BE2C (cell line): Measurements from ENCODE around the gene SH3GL2.

Source experiments
- DNase-seq: peaks from one replicate; pipeline ENCODE4 v3.0.0-alpha.2; 2020
- H3K27me3 ChIP-seq: fragments of 250-450 bp; sonication (Bioruptor Pico); 2 replicates; pipeline ENCODE4 v1.5.1; 2020; ENCODE audit warnings: mild to moderate bottlenecking
- H3K36me3 ChIP-seq: fragments of 250-450 bp; sonication (Bioruptor Pico); 2 replicates; pipeline ENCODE4 v1.5.1; 2020; ENCODE audit warnings: mild to moderate bottlenecking
- H3K4me1 ChIP-seq: fragments of 250-450 bp; sonication (Bioruptor Pico); 2 replicates; pipeline ENCODE4 v1.5.1; 2020
- H3K4me3 ChIP-seq: 2 replicates; pipeline ENCODE4 v1.5.1; 2011; ENCODE audit warnings: low read depth, low read length
- H3K9me3 ChIP-seq: fragments of 250-450 bp; sonication (Bioruptor Pico); 2 replicates; pipeline ENCODE4 v1.5.1; 2020
- CTCF ChIP-seq: IDR thresholded peaks from 2 replicates; pipeline ENCODE4 v1.5.1; 2012; ENCODE audit warnings: mild to moderate bottlenecking, low read depth, low read length

Gene SH3GL2

DNA sequence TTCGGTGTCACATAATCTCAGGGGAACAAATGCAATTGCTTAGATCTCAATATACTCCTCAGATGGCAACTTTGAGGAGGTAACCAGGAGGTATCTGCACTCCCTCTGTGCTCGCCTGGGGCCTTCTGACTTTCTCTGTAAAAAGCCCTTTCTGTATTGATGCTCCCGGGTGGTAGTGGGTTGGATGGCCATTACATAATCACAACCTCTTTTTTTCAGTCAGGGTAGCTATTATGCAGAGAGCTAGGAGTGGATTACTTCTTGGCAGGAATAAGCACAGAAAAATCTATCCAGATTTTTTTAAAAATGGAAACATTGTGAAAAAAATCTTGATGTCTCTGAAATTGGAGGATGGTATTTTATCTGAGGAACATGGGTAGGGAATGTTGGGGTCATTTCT, 116.6 kb downstream of the SH3GL2 start:
- Histone ChIP-seq H3K27me3 (no peaks in the 10 kb centered on the region), H3K4me1 (no peaks in the 10 kb centered on the region), H3K4me3 (no peak overlapping the region), H3K9me3 (no peaks in the 10 kb centered on the region), H3K36me3 (no peaks in the 10 kb centered on the region)
- TF ChIP-seq CTCF: no peak
- DNase-seq: no peak

DNA sequence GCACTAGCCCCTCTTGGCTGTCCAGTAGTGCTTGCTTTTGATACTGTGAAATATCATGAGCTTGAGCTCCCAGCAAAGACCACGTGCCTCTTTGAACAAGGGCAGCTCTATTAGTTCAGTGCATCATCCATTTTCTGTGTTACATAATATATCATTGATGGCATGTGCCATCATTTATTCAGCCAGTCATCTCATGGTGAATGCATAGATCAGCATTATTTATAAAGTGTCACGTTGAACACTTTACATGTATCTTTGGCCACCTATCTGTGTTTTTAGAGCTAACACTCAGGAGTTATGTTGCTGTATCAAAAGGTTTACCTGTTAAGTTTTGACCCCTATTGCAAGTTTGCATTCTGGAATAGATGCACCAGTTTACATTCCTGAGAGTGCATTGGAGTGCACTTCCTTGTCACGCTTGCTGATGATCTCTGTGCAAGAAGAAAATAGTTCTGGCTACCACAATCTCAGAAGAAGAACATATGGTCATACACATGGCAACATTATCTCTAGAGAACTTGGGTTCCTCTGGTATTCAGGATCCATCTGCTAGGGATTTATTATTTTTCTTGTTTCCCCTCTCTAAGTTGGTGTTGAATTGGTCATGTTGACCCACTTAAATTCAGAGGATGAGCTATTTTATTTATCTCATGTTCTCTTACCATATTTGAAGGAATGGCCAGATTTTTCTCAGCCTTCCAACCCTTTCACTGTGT, 120.9 kb downstream of the SH3GL2 start:
- no peaks in the 10 kb centered on the region for H3K27me3 ChIP-seq
- H3K4me3 ChIP-seq: no peak overlapping the region
- H3K9me3 ChIP-seq: no peaks in the 10 kb centered on the region
- TF ChIP-seq CTCF: no peak
- H3K4me1 ChIP-seq: no peaks in the 10 kb centered on the region
- DNase-seq: no peak
- no peaks in the 10 kb centered on the region for H3K36me3 ChIP-seq

- TF ChIP-seq CTCF: no peak
- Histone ChIP-seq H3K9me3 (no peaks in the 10 kb centered on the region), H3K27me3 (no peaks in the 10 kb centered on the region), H3K4me3 (no peak overlapping the region), H3K36me3 (no peaks in the 10 kb centered on the region), H3K4me1 (no peaks in the 10 kb centered on the region)
- DNase-seq: no peak
These were observed 127.5 kb downstream of the SH3GL2 start for GRCh38 chr9:17706347-17706746.

- Histone ChIP-seq H3K36me3 (no peaks in the 10 kb centered on the region), H3K9me3 (no peaks in the 10 kb centered on the region), H3K4me1 (no peaks in the 10 kb centered on the region), H3K27me3 (no peaks in the 10 kb centered on the region), H3K4me3 (no peak overlapping the region)
- TF ChIP-seq CTCF: no peak
- DNase-seq: no peak
These were observed 140.2 kb downstream of the SH3GL2 start for GRCh38 chr9:17719053-17719452.

- Histone ChIP-seq H3K4me3 (no peak overlapping the region), H3K9me3 (no peaks in the 10 kb centered on the region), H3K27me3 (no peaks in the 10 kb centered on the region), H3K36me3 (no peaks in the 10 kb centered on the region), H3K4me1 (no peaks in the 10 kb centered on the region)
- no peak for TF ChIP-seq CTCF
- no peak for DNase-seq
These were observed 143.1 kb downstream of the SH3GL2 start for GRCh38 chr9:17721954-17722353.

DNA sequence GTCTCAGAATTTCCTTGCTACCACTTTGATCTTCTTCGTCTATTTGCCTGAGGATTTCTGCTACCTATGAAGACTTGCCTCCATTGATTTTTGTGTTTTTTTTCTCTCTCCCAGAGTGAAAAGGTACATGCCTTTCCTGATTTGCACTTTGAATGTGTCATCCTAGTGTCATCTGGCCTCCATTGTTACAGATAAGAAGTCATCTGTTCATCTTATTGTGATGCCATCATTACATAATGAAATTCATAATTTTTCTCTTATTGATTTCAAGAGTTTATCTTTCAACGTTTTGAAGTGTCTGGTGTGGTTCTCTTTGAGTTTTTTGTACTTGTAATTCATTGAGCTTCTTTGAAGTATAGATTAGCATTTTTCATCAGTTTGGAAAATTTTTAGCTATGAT, 144.8 kb downstream of the SH3GL2 start:
- Histone ChIP-seq H3K27me3 (no peaks in the 10 kb centered on the region), H3K4me3 (no peak overlapping the region), H3K9me3 (no peaks in the 10 kb centered on the region), H3K4me1 (no peaks in the 10 kb centered on the region), H3K36me3 (no peaks in the 10 kb centered on the region)
- TF ChIP-seq CTCF: no peak
- DNase-seq: no peak
